Fibroblast of lung (primary cell): ENCODE data around the gene TARM1. TPM values are rescaled to one million over a fixed set of nuclear protein-coding genes. Genes with fewer than 3 reads are reported as not detected.
"Not testable (repeated sequence)": the region's sequence is repeated elsewhere in the genome, so short reads cannot be mapped to it uniquely, and the experiment has no call there.

Source experiments
- DNase-seq, 2 donors: peaks; one replicate each; pipeline versions ENCODE4 v3.0.0 to v3.0.0-alpha.2; 2010; ENCODE audit warnings: low read depth in 2 of 2
- H2AFZ ChIP-seq: 2 replicates; pipeline ENCODE4 v1.5.1; 2012; ENCODE audit warnings: low read length, control low read depth, inconsistent platforms
- H3K27ac ChIP-seq: 2 replicates; pipeline ENCODE4 v1.5.1; 2011; ENCODE audit warnings: low read length, control low read depth; ENCODE audit not compliant: insufficient read depth
- H3K27me3 ChIP-seq: 2 replicates; pipeline ENCODE4 v1.5.1; 2011; ENCODE audit warnings: mild to moderate bottlenecking, low read length; ENCODE audit not compliant: control insufficient read depth, insufficient read depth
- H3K36me3 ChIP-seq: 2 replicates; pipeline ENCODE4 v1.5.1; 2011; ENCODE audit warnings: low read length; ENCODE audit not compliant: control insufficient read depth, insufficient read depth
- H3K4me1 ChIP-seq: 2 replicates; pipeline ENCODE4 v1.5.1; 2011; ENCODE audit warnings: low read length; ENCODE audit not compliant: control insufficient read depth, insufficient read depth; ENCODE audit errors: extremely low read depth
- H3K4me2 ChIP-seq: 2 replicates; pipeline ENCODE4 v1.5.1; 2011; ENCODE audit warnings: low read length, control low read depth; ENCODE audit not compliant: insufficient read depth; ENCODE audit errors: extremely low read depth
- H3K4me3 ChIP-seq, 4 experiments: fragments of 200-600 bp in 1 of 4; sonication (generic) in 1 of 4; replicated peaks in 1 of 4; 2 replicates each; pipeline ENCODE4 v1.5.1; 2011 to 2016; ENCODE audit warnings: low read length in 4 of 4, low read depth in 3 of 4, mild to moderate bottlenecking in 3 of 4, control low read depth in 2 of 4, inconsistent platforms in 1 of 4, mixed read lengths in 1 of 4; ENCODE audit not compliant: insufficient read depth in 1 of 4; ENCODE audit errors: control extremely low read depth in 1 of 4
- H3K79me2 ChIP-seq: 2 replicates; pipeline ENCODE4 v1.5.1; 2012; ENCODE audit warnings: mild to moderate bottlenecking, low read length, inconsistent platforms; ENCODE audit not compliant: control insufficient read depth, insufficient read depth
- H3K9ac ChIP-seq: 2 replicates; pipeline ENCODE4 v1.5.1; 2011; ENCODE audit warnings: mild to moderate bottlenecking, low read length, control low read depth; ENCODE audit not compliant: insufficient read depth
- H3K9me3 ChIP-seq: 2 replicates; pipeline ENCODE4 v1.5.1; 2012; ENCODE audit warnings: low read depth, low read length; ENCODE audit not compliant: control insufficient read depth, insufficient read depth
- H4K20me1 ChIP-seq: 2 replicates; pipeline ENCODE4 v1.5.1; 2011; ENCODE audit warnings: low read length; ENCODE audit not compliant: control insufficient read depth, insufficient read depth; ENCODE audit errors: extremely low read depth
- CTCF ChIP-seq, 2 donors: IDR thresholded peaks in 1 of 2; conservative IDR thresholded peaks in 1 of 2; 1 replicate in 1 of 2; 2 replicates in 1 of 2; pipeline ENCODE4 v1.5.1; 2011 to 2012; ENCODE audit warnings: low read length in 2 of 2, control low read depth in 1 of 2, inconsistent platforms in 1 of 2, low read depth in 1 of 2, mild to moderate bottlenecking in 1 of 2
- EZH2 ChIP-seq: IDR thresholded peaks from 2 replicates; pipeline ENCODE4 v1.5.1; 2012; ENCODE audit warnings: low read length, control low read depth, mild to moderate bottlenecking; ENCODE audit errors: missing control alignments
- polyA plus RNA-seq, 2 donors: library from polyadenylated mRNA; depleted of rRNA in 1 of 2; stranded (reverse) in 1 of 2; unstranded in 1 of 2; fragments of >200 nt; gene quantifications; 2 replicates each; pipeline ENCODE4 v1.2.1, GENCODE V29; 2011 to 2012; ENCODE audit warnings: missing spikeins in 1 of 2
- total RNA-seq: library from RNA; depleted of rRNA; stranded (reverse); fragments of >200 nt; gene quantifications from 2 replicates; pipeline ENCODE4 v1.2.1, GENCODE V29; 2014

The TARM1 gene
- total and polyA plus RNA-seq, 2 donors (not counting 1 experiment from before 2014, with no cell fraction given): not detected

- Histone ChIP-seq H3K36me3 (no peaks in the 10 kb centered on the region), H3K79me2 (no peaks in the 10 kb centered on the region), H3K4me2 (peak overlapping the region; percentile 54), H3K27me3 (no peaks in the 10 kb centered on the region), H3K4me1 (peaks cover 2% of the 10 kb centered on the region), H2AFZ (peak overlapping the region; percentile 50), H3K9ac (no peak overlapping the region), H3K27ac (no peak overlapping the region), H3K9me3 (no peaks in the 10 kb centered on the region), H3K4me3 (peak overlapping the region in 2 of 4 experiments; percentile 9 to 51), H4K20me1 (no peaks in the 10 kb centered on the region)
- TF ChIP-seq EZH2: no peak
- peak; percentile 34 to 45 for TF ChIP-seq CTCF (conservative IDR thresholded peaks at IDR 0.05 in 1 of 2, IDR thresholded peaks at IDR 0.05 in 1 of 2; ENCODE audit: low read depth in 1 of 2, low read length in 2 of 2)
- peak; percentile 41 to 45 for DNase-seq
Observed at GRCh38 chr19:54096617-54097106, 15.5 kb upstream of the TARM1 start.

GRCh38 chr19:54095859-54096616 lies 14.9 kb upstream of the TARM1 start:
- H3K27ac ChIP-seq, H3K36me3 ChIP-seq, H4K20me1 ChIP-seq, H3K27me3 ChIP-seq, H3K4me1 ChIP-seq, H3K79me2 ChIP-seq, H3K9me3 ChIP-seq, H3K9ac ChIP-seq: not testable (repeated sequence)
- peak overlapping the region in 2 of 4 experiments; percentile 17 to 51 for H3K4me3 ChIP-seq
- peak; percentile 43 to 65 for DNase-seq
- peak overlapping the region; percentile 57 for H2AFZ ChIP-seq
- peak overlapping the region; percentile 68 for H3K4me2 ChIP-seq

- no peaks in the 10 kb centered on the region for H4K20me1 ChIP-seq
- H3K4me2 ChIP-seq: peak overlapping the region; percentile 68
- H3K9ac ChIP-seq: no peak overlapping the region
- no peaks in the 10 kb centered on the region for H3K27me3 ChIP-seq
- H2AFZ ChIP-seq: no peak overlapping the region
- peaks cover 2% of the 10 kb centered on the region for H3K4me1 ChIP-seq
- no peak for TF ChIP-seq CTCF (conservative IDR thresholded peaks at IDR 0.05 in 1 of 2, IDR thresholded peaks at IDR 0.05 in 1 of 2; ENCODE audit: low read depth in 1 of 2, low read length in 2 of 2)
- TF ChIP-seq EZH2: no peak
- no peaks in the 10 kb centered on the region for H3K79me2 ChIP-seq
- no peak overlapping the region for H3K27ac ChIP-seq
- DNase-seq: no peak
- H3K4me3 ChIP-seq: peak overlapping the region in 2 of 4 experiments; percentile 17 to 51
- no peaks in the 10 kb centered on the region for H3K9me3 ChIP-seq
- H3K36me3 ChIP-seq: no peaks in the 10 kb centered on the region
Observed at GRCh38 chr19:54095136-54095858, 14.1 kb upstream of the TARM1 start.
